WERI-Rb-1 (cell line): ENCODE results near the gene STK32A.

ENCODE experiments used
- DNase-seq: peaks from one replicate; pipeline ENCODE4 v3.0.0-alpha.2; 2020
- H3K27ac ChIP-seq: fragments of 250-450 bp; sonication (Bioruptor Pico); 2 replicates; pipeline ENCODE4 v1.5.1; 2020; ENCODE audit warnings: mild to moderate bottlenecking, moderate library complexity
- H3K27me3 ChIP-seq: fragments of 250-450 bp; sonication (Bioruptor Pico); 2 replicates; pipeline ENCODE4 v1.5.1; 2021; ENCODE audit warnings: mild to moderate bottlenecking, low read depth, moderate library complexity; ENCODE audit not compliant: insufficient read depth, severe bottlenecking
- H3K36me3 ChIP-seq: fragments of 250-450 bp; sonication (Bioruptor Pico); 2 replicates; pipeline ENCODE4 v1.5.1; 2020; ENCODE audit warnings: mild to moderate bottlenecking, moderate library complexity
- H3K4me3 ChIP-seq: 2 replicates; pipeline ENCODE4 v1.5.1; 2011; ENCODE audit warnings: low read depth, mild to moderate bottlenecking, control low read depth, low read length
- H3K9me3 ChIP-seq: fragments of 250-450 bp; sonication (Bioruptor Pico); 2 replicates; pipeline ENCODE4 v1.5.1; 2021; ENCODE audit warnings: mild to moderate bottlenecking, moderate library complexity; ENCODE audit not compliant: severe bottlenecking
- TF ChIP-seq, protein P1 (sequence below): IDR thresholded peaks from 2 replicates; pipeline ENCODE4 v1.5.1; 2011; ENCODE audit warnings: low read depth, mild to moderate bottlenecking, control low read depth, inconsistent platforms, low read length

STK32A gene

GRCh38 chr5:147339313-147339712, 104.5 kb downstream of the STK32A start:
- TF ChIP-seq, protein P1, sequence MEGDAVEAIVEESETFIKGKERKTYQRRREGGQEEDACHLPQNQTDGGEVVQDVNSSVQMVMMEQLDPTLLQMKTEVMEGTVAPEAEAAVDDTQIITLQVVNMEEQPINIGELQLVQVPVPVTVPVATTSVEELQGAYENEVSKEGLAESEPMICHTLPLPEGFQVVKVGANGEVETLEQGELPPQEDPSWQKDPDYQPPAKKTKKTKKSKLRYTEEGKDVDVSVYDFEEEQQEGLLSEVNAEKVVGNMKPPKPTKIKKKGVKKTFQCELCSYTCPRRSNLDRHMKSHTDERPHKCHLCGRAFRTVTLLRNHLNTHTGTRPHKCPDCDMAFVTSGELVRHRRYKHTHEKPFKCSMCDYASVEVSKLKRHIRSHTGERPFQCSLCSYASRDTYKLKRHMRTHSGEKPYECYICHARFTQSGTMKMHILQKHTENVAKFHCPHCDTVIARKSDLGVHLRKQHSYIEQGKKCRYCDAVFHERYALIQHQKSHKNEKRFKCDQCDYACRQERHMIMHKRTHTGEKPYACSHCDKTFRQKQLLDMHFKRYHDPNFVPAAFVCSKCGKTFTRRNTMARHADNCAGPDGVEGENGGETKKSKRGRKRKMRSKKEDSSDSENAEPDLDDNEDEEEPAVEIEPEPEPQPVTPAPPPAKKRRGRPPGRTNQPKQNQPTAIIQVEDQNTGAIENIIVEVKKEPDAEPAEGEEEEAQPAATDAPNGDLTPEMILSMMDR = no peak
- Histone ChIP-seq H3K9me3 (no peaks in the 10 kb centered on the region), H3K4me3 (no peak overlapping the region), H3K36me3 (no peaks in the 10 kb centered on the region), H3K27ac (no peak overlapping the region), H3K27me3 (no peaks in the 10 kb centered on the region)
- DNase-seq = no peak

DNA sequence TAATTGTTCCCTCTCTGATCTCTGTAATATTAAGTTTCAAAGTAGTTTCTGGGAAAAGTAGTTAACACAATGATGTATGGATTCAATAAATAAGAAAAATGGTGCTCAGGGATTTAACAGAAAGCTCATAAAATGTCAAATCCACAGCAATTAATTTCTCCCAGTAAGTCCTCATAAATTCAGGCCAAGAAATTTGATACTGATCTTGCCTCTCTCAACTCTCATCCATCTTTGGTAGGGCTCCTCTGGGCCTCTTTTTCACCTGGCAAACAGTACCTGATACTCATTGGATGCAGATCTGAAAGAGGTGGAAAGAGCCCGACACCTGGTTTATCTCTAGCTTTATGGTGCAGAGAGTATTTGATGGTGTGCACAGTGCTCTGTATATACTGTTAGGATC, 106.1 kb downstream of the STK32A start:
- no peak for DNase-seq
- Histone ChIP-seq H3K27ac (no peak overlapping the region), H3K9me3 (no peaks in the 10 kb centered on the region), H3K27me3 (no peaks in the 10 kb centered on the region), H3K4me3 (no peak overlapping the region), H3K36me3 (no peaks in the 10 kb centered on the region)
- TF ChIP-seq, protein P1 = no peak

- H3K27me3 ChIP-seq = no peaks in the 10 kb centered on the region
Measured at GRCh38 chr5:147341345-147341744, 106.5 kb downstream of the STK32A start.

GRCh38 chr5:147344861-147345260, 110.0 kb downstream of the STK32A start:
- Histone ChIP-seq H3K4me3 (no peak overlapping the region), H3K27me3 (no peaks in the 10 kb centered on the region), H3K27ac (no peak overlapping the region), H3K36me3 (no peaks in the 10 kb centered on the region), H3K9me3 (no peaks in the 10 kb centered on the region)
- TF ChIP-seq, protein P1 = no peak
- no peak for DNase-seq

More at GRCh38 chr5:147341345-147341744, 106.5 kb downstream of the STK32A start:
- DNase-seq = no peak
- H3K36me3 ChIP-seq = no peaks in the 10 kb centered on the region
- H3K4me3 ChIP-seq = no peak overlapping the region
- TF ChIP-seq, protein P1 = no peak
- no peaks in the 10 kb centered on the region for H3K9me3 ChIP-seq
- no peak overlapping the region for H3K27ac ChIP-seq

DNA sequence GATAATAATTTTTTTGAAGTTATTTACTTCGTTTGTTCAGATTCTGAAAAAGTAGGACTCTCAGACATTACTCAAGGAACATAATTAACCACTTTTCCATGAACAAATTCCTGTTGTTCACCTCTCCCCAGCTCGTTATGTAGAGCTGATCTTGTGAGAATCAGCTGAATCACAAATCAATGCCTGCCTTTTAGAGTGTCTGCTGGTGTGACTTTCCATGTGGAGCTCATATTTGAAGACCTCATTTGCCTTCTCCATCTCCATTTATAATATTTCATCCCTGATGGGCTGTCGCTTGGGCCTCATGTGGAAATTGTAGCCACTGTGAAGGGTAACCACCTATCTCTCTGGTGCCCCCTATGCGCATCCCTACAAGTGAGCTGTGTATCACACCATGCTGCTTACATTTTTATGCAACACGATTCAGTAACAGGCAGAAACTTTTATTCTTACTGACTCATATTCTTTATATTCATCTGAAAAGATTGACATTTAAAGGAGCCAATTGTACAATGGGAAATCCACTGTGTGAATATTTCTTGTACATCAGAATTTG, 111.3 kb downstream of the STK32A start:
- Histone ChIP-seq H3K27me3 (no peaks in the 10 kb centered on the region), H3K36me3 (no peaks in the 10 kb centered on the region), H3K27ac (no peak overlapping the region), H3K9me3 (no peaks in the 10 kb centered on the region), H3K4me3 (no peak overlapping the region)
- DNase-seq = no peak
- TF ChIP-seq, protein P1 = peak; percentile 28; the same call in 1 of the 2 replicates

DNA sequence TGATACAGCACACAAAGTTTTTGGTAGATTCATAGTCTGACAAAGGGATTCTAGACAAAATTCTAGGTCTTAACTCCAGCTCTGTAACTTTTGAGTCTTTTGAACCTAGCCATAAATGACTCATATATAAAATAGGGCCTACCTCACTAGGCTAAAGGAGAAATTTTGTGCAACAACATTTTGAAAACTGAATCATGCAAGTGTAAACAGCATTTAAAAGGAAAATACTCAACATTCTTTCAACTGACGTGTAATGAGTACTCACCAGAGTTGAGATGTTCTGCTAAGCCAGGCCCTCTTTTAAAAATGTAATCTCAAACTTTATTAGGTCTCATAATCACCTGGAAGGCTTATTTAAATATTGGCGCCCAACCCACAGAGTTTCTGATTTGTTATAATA, 113.2 kb downstream of the STK32A start:
- Histone ChIP-seq H3K4me3 (no peak overlapping the region), H3K9me3 (no peaks in the 10 kb centered on the region), H3K27ac (no peak overlapping the region), H3K36me3 (no peaks in the 10 kb centered on the region), H3K27me3 (no peaks in the 10 kb centered on the region)
- TF ChIP-seq, protein P1 = no peak
- no peak for DNase-seq
